Smooth muscle cell (in vitro differentiated cells): ENCODE results near the gene ATXN1. TPM values are rescaled to one million over a fixed set of nuclear protein-coding genes. Genes with fewer than 3 reads are reported as not detected.

Experiments
- DNase-seq: peaks from one replicate; lab custom pipeline; 2025; ENCODE audit not compliant: unreplicated experiment; lab: John Stamatoyannopoulos, UW
- H2AFZ ChIP-seq: fragments of 200-600 bp; sonication (generic); 2 replicates; pipeline ENCODE4 v1.6.0; 2016; ENCODE audit warnings: antibody characterized with exemption, low read depth, mild to moderate bottlenecking
- H3F3A ChIP-seq: fragments of 200-600 bp; sonication (generic); 2 replicates; pipeline ENCODE4 v1.6.0; 2017; ENCODE audit warnings: antibody characterized with exemption, low read depth
- H3K27ac ChIP-seq: fragments of 200-600 bp; sonication (generic); 2 replicates; pipeline ENCODE4 v1.5.1; 2016; ENCODE audit warnings: low read depth, mild to moderate bottlenecking
- H3K27me3 ChIP-seq: fragments of 200-600 bp; sonication (generic); 2 replicates; pipeline ENCODE4 v1.6.1; 2016; ENCODE audit warnings: low read depth, mild to moderate bottlenecking
- H3K36me3 ChIP-seq: fragments of 200-600 bp; sonication (generic); 2 replicates; pipeline ENCODE4 v1.5.1; 2016; ENCODE audit warnings: low read depth
- H3K4me1 ChIP-seq: fragments of 200-600 bp; sonication (generic); 2 replicates; pipeline ENCODE4 v1.5.1; 2016; ENCODE audit warnings: low read depth
- H3K4me2 ChIP-seq: fragments of 200-600 bp; sonication (generic); 2 replicates; pipeline ENCODE4 v1.6.0; 2016; ENCODE audit warnings: mild to moderate bottlenecking
- H3K4me3 ChIP-seq: fragments of 200-600 bp; sonication (generic); 2 replicates; pipeline ENCODE4 v1.5.1; 2016; ENCODE audit warnings: mild to moderate bottlenecking
- H3K79me2 ChIP-seq: fragments of 200-600 bp; sonication (generic); 2 replicates; pipeline ENCODE4 v1.6.0; 2016; ENCODE audit warnings: low read depth, mild to moderate bottlenecking
- H3K9ac ChIP-seq: fragments of 200-600 bp; sonication (generic); 2 replicates; pipeline ENCODE4 v1.6.0; 2016; ENCODE audit warnings: low read depth
- H3K9me3 ChIP-seq: fragments of 200-600 bp; sonication (generic); replicated peaks from 2 replicates; pipeline ENCODE4 v1.5.1; 2016; ENCODE audit warnings: low read depth
- H4K20me1 ChIP-seq: fragments of 200-600 bp; sonication (generic); 2 replicates; pipeline ENCODE4 v1.6.0; 2016; ENCODE audit warnings: low read depth
- CTCF ChIP-seq: fragments of 200-600 bp; sonication (generic); IDR thresholded peaks from 2 replicates; pipeline ENCODE4 v1.5.1; 2017; ENCODE audit warnings: borderline replicate concordance, mild to moderate bottlenecking, antibody characterized with exemption; ENCODE audit not compliant: insufficient read depth, poor library complexity, severe bottlenecking
- WGBS: methylation state at CpG from one replicate; pipeline ENCODE4 v1.1.7; 2016; ENCODE audit warnings: low lambda C conversion rate; 5-methylcytosine and 5-hydroxymethylcytosine counted together
- polyA plus RNA-seq: library from polyadenylated mRNA; unstranded; fragments of >200 nt; fragmentation: Nextera tagmentation; extraction: Ambion mirVana; gene quantifications from 2 replicates; pipeline ENCODE4 v1.2.1, GENCODE V29; 2016
- total RNA-seq: library from RNA; depleted of rRNA; stranded (reverse); fragments of >200 nt; gene quantifications from 2 replicates; pipeline ENCODE4 v1.2.3, GENCODE V29; 2014

The ATXN1 gene
- total and polyA plus RNA-seq, 2 experiments from 2014 or later: 17.9 to 40.6 TPM

- Histone ChIP-seq H3F3A (peaks cover 32% of the 10 kb centered on the region), H4K20me1 (peaks cover 62% of the 10 kb centered on the region), H3K4me2 (peak overlapping the region; percentile 81), H3K27ac (peak overlapping the region; percentile 74), H3K27me3 (no peaks in the 10 kb centered on the region), H3K36me3 (no peaks in the 10 kb centered on the region), H3K4me1 (peaks cover 6% of the 10 kb centered on the region), H3K79me2 (peaks cover 14% of the 10 kb centered on the region), H2AFZ (no peak overlapping the region), H3K9ac (peak overlapping the region; percentile 60), H3K9me3 (no peaks in the 10 kb centered on the region), H3K4me3 (peak overlapping the region; percentile 18)
- peak; percentile 91 for TF ChIP-seq CTCF
- peak; percentile 27 for DNase-seq
- 12% methylated on average over 7 of the region's 7 CpGs for WGBS
Measured at GRCh38 chr6:16332175-16332542, 429.1 kb downstream of the ATXN1 start.

- H4K20me1 ChIP-seq: peaks cover 65% of the 10 kb centered on the region
- no peak overlapping the region for H2AFZ ChIP-seq
- DNase-seq: peak; percentile 5
- no peaks in the 10 kb centered on the region for H3K27me3 ChIP-seq
- peaks cover 14% of the 10 kb centered on the region for H3K79me2 ChIP-seq
- H3K4me1 ChIP-seq: peaks cover 6% of the 10 kb centered on the region
- H3K36me3 ChIP-seq: no peaks in the 10 kb centered on the region
- H3K9me3 ChIP-seq: no peaks in the 10 kb centered on the region
- H3K4me2 ChIP-seq: peak overlapping the region; percentile 81
- H3F3A ChIP-seq: peaks cover 32% of the 10 kb centered on the region
- peak overlapping the region; percentile 60 for H3K9ac ChIP-seq
- peak overlapping the region; percentile 18 for H3K4me3 ChIP-seq
- H3K27ac ChIP-seq: peak overlapping the region; percentile 74
- WGBS: 12% methylated on average over 11 of the region's 11 CpGs
- peak; percentile 98 for TF ChIP-seq CTCF
Measured at GRCh38 chr6:16331384-16332174, 429.7 kb downstream of the ATXN1 start.

GRCh38 chr6:16329233-16329632, 432.0 kb downstream of the ATXN1 start:
- 63% methylated on average over 6 of the region's 6 CpGs for WGBS
- H3K27me3 ChIP-seq: no peaks in the 10 kb centered on the region

More at GRCh38 chr6:16329233-16329632, 432.0 kb downstream of the ATXN1 start:
- Histone ChIP-seq H3K27ac (no peak overlapping the region), H3K4me1 (peaks cover 6% of the 10 kb centered on the region), H3K79me2 (peaks cover 14% of the 10 kb centered on the region), H4K20me1 (peaks cover 82% of the 10 kb centered on the region), H3K4me2 (no peak overlapping the region), H3K4me3 (no peak overlapping the region), H2AFZ (no peak overlapping the region), H3K36me3 (peaks cover 4% of the 10 kb centered on the region), H3K9ac (no peak overlapping the region), H3F3A (peaks cover 21% of the 10 kb centered on the region), H3K9me3 (no peaks in the 10 kb centered on the region)
- TF ChIP-seq CTCF: no peak
- no peak for DNase-seq
